Measurements from ENCODE around the gene ZNF567. TPM values are rescaled to one million over a fixed set of nuclear protein-coding genes. Genes with fewer than 3 reads are reported as not detected.

The ZNF567 gene
- total and polyA plus RNA-seq, 4 donors = 1.7 to 4.3 (median 2.6) TPM

DNA sequence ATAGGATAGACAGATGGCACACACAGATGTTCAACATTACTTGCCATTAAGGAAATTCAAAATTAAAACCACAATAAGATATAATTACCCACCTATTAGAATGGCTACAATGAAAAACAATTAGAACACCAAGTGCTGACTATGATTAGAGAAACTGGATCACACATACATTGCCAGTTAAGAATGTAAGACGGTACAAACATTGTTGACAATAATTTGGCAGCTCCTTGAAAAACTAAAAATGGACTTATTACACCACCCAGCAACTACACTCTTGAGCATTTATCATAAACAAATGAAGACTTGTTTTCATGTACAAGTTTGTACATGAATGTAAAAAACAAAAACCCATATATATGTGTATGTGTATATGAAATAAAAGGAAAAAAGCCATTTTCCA is 34.5 kb upstream of the ZNF567 start:
- TF ChIP-seq YY1 (IDR thresholded peaks at IDR 0.05) (no peak), GABPA (IDR thresholded peaks at IDR 0.05 in 1 of 2, conservative IDR thresholded peaks at IDR 0.05 in 1 of 2) (no peak), SP1 (IDR thresholded peaks at IDR 0.05) (no peak), FOXA2 (IDR thresholded peaks at IDR 0.05) (no peak), HNF4G (IDR thresholded peaks at IDR 0.05) (no peak), TAF1 (conservative IDR thresholded peaks at IDR 0.05) (no peak), RXRA (IDR thresholded peaks at IDR 0.05) (no peak), RAD21 (IDR thresholded peaks at IDR 0.05) (no peak), HNF4A (conservative IDR thresholded peaks at IDR 0.05) (no peak), JUND (IDR thresholded peaks at IDR 0.05) (no peak), NR2F2 (IDR thresholded peaks at IDR 0.05) (no peak), EGR1 (IDR thresholded peaks at IDR 0.05; ENCODE audit: low read depth in 2 of 2) (no peak), FOXA1 (IDR thresholded peaks at IDR 0.05) (no peak)
- TF ChIP-seq, protein P1, sequence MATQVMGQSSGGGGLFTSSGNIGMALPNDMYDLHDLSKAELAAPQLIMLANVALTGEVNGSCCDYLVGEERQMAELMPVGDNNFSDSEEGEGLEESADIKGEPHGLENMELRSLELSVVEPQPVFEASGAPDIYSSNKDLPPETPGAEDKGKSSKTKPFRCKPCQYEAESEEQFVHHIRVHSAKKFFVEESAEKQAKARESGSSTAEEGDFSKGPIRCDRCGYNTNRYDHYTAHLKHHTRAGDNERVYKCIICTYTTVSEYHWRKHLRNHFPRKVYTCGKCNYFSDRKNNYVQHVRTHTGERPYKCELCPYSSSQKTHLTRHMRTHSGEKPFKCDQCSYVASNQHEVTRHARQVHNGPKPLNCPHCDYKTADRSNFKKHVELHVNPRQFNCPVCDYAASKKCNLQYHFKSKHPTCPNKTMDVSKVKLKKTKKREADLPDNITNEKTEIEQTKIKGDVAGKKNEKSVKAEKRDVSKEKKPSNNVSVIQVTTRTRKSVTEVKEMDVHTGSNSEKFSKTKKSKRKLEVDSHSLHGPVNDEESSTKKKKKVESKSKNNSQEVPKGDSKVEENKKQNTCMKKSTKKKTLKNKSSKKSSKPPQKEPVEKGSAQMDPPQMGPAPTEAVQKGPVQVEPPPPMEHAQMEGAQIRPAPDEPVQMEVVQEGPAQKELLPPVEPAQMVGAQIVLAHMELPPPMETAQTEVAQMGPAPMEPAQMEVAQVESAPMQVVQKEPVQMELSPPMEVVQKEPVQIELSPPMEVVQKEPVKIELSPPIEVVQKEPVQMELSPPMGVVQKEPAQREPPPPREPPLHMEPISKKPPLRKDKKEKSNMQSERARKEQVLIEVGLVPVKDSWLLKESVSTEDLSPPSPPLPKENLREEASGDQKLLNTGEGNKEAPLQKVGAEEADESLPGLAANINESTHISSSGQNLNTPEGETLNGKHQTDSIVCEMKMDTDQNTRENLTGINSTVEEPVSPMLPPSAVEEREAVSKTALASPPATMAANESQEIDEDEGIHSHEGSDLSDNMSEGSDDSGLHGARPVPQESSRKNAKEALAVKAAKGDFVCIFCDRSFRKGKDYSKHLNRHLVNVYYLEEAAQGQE (IDR thresholded peaks at IDR 0.05) = no peak
- TF ChIP-seq, protein P2, sequence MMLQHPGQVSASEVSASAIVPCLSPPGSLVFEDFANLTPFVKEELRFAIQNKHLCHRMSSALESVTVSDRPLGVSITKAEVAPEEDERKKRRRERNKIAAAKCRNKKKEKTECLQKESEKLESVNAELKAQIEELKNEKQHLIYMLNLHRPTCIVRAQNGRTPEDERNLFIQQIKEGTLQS (IDR thresholded peaks at IDR 0.05) = no peak
- TF ChIP-seq, protein P3, sequence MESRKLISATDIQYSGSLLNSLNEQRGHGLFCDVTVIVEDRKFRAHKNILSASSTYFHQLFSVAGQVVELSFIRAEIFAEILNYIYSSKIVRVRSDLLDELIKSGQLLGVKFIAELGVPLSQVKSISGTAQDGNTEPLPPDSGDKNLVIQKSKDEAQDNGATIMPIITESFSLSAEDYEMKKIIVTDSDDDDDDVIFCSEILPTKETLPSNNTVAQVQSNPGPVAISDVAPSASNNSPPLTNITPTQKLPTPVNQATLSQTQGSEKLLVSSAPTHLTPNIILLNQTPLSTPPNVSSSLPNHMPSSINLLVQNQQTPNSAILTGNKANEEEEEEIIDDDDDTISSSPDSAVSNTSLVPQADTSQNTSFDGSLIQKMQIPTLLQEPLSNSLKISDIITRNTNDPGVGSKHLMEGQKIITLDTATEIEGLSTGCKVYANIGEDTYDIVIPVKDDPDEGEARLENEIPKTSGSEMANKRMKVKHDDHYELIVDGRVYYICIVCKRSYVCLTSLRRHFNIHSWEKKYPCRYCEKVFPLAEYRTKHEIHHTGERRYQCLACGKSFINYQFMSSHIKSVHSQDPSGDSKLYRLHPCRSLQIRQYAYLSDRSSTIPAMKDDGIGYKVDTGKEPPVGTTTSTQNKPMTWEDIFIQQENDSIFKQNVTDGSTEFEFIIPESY (IDR thresholded peaks at IDR 0.05) = no peak
- TF ChIP-seq, protein P4, sequence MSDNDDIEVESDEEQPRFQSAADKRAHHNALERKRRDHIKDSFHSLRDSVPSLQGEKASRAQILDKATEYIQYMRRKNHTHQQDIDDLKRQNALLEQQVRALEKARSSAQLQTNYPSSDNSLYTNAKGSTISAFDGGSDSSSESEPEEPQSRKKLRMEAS (IDR thresholded peaks at IDR 0.05) = no peak
- TF ChIP-seq, protein P5, sequence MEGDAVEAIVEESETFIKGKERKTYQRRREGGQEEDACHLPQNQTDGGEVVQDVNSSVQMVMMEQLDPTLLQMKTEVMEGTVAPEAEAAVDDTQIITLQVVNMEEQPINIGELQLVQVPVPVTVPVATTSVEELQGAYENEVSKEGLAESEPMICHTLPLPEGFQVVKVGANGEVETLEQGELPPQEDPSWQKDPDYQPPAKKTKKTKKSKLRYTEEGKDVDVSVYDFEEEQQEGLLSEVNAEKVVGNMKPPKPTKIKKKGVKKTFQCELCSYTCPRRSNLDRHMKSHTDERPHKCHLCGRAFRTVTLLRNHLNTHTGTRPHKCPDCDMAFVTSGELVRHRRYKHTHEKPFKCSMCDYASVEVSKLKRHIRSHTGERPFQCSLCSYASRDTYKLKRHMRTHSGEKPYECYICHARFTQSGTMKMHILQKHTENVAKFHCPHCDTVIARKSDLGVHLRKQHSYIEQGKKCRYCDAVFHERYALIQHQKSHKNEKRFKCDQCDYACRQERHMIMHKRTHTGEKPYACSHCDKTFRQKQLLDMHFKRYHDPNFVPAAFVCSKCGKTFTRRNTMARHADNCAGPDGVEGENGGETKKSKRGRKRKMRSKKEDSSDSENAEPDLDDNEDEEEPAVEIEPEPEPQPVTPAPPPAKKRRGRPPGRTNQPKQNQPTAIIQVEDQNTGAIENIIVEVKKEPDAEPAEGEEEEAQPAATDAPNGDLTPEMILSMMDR (IDR thresholded peaks at IDR 0.05; ENCODE audit: low read depth, low read length, missing input control) = no peak
- DNase-seq (ENCODE audit: low spot score) = no peak
- Histone ChIP-seq H3K9ac (ENCODE audit: low read depth in 1 of 2, low read length in 2 of 2) (no peak overlapping the region), H3K27me3 (ENCODE audit: control insufficient read depth in 4 of 4, insufficient read depth in 4 of 4, low read length in 3 of 4) (no peaks in the 10 kb centered on the region), H3K9me3 (ENCODE audit: control insufficient read depth in 4 of 4, low read length in 3 of 4) (peaks cover 30 to 78% (median 49%) of the 10 kb centered on the region in 4 donors), H3K4me1 (ENCODE audit: control insufficient read depth in 4 of 4, insufficient read depth in 4 of 4, low read length in 3 of 4) (no peaks in the 10 kb centered on the region), H3K36me3 (ENCODE audit: control insufficient read depth in 4 of 4, insufficient read depth in 3 of 4, low read depth in 1 of 4, low read length in 3 of 4) (peaks cover 16 to 83% (median 60%) of the 10 kb centered on the region in 4 donors), H3K4me3 (ENCODE audit: low read depth in 1 of 3, low read length in 3 of 3) (peak overlapping the region in 2 of 3 donors; percentile 16 to 23), H3K27ac (ENCODE audit: low read depth in 1 of 2, low read length in 2 of 2) (no peak overlapping the region)
- WGBS = 94% methylated on average over 1 of the region's 1 CpG

Measured in liver (tissue), 9 donors.